ENCODE measurements around the gene KCNMA1.

Gene KCNMA1

DNA sequence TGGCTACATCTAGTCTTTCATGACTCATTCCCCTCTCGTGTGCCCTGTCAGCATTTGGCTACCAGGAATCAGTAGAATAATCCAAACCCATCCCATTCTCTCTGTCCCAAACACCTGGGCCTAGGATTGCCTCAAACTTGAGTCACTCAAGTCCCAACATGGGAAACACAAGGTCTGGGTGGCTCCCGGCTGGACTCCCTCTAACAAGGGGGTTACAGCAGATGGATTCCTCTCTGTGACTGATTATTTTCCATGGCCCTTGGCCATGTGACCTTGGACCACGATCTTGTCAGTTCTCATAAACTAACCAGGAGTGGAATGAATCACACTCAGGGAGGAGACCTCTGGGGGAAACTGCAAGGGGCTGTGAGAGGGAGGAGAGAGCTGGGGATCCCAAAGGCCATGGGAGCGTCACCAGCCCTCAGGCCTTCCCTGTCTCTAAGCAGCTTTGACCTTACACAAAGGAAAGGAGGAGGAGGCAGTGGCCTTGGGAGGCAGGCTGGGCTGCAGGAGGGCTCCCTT is 533.1 kb downstream of the KCNMA1 start:
- DNase-seq (ENCODE audit: low read depth): no peak
- H3K4me3 ChIP-seq (ENCODE audit: low read depth, low read length): no peak overlapping the region
- TF ChIP-seq, protein P1, sequence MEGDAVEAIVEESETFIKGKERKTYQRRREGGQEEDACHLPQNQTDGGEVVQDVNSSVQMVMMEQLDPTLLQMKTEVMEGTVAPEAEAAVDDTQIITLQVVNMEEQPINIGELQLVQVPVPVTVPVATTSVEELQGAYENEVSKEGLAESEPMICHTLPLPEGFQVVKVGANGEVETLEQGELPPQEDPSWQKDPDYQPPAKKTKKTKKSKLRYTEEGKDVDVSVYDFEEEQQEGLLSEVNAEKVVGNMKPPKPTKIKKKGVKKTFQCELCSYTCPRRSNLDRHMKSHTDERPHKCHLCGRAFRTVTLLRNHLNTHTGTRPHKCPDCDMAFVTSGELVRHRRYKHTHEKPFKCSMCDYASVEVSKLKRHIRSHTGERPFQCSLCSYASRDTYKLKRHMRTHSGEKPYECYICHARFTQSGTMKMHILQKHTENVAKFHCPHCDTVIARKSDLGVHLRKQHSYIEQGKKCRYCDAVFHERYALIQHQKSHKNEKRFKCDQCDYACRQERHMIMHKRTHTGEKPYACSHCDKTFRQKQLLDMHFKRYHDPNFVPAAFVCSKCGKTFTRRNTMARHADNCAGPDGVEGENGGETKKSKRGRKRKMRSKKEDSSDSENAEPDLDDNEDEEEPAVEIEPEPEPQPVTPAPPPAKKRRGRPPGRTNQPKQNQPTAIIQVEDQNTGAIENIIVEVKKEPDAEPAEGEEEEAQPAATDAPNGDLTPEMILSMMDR (IDR thresholded peaks at IDR 0.05; ENCODE audit: control insufficient read depth, extremely low read depth, insufficient read depth): no peak

DNA sequence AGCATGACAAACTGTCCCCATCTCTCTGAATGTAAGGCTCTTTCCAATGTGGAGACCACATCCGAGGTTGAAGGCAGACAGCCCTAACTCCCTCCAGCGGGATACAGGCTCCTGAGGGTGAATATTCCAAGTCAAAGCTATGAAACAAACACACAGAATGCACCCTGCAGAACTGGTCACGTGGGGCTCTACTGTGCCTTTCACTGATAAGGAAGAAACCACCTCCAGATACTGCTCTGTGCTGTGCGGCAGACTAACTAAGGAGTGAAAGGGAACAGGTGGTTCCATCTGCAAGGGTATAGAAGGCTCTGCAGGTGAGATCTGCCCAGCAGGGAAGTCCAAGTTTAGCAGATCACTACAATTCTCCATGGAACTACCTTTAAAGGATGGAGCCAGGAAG is 534.4 kb downstream of the KCNMA1 start:
- H3K4me3 ChIP-seq (ENCODE audit: low read depth, low read length): no peak overlapping the region
- TF ChIP-seq, protein P1 (IDR thresholded peaks at IDR 0.05; ENCODE audit: control insufficient read depth, extremely low read depth, insufficient read depth): no peak
- no peak for DNase-seq (ENCODE audit: low read depth)

DNA sequence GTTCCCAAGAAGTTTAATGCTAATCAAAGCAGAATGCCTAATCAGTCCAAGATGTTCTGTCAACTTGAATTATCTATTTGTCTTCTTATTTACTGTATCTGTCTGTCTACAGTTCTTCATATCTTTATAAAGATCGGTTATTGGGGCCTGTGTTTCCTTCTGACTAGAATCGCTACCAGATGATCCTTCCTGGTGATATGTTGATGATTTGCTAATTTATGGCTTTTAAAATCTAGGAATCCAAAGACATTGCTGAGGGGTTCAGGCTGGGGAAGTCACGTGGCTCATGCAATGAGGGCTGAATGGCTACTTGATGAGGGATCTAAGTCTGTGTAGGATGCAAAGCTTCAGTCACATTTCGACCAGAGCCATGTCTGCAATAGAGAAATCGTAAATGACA is 536.3 kb downstream of the KCNMA1 start:
- TF ChIP-seq, protein P1 (IDR thresholded peaks at IDR 0.05; ENCODE audit: control insufficient read depth, extremely low read depth, insufficient read depth): no peak
- no peak for DNase-seq (ENCODE audit: low read depth)

DNA sequence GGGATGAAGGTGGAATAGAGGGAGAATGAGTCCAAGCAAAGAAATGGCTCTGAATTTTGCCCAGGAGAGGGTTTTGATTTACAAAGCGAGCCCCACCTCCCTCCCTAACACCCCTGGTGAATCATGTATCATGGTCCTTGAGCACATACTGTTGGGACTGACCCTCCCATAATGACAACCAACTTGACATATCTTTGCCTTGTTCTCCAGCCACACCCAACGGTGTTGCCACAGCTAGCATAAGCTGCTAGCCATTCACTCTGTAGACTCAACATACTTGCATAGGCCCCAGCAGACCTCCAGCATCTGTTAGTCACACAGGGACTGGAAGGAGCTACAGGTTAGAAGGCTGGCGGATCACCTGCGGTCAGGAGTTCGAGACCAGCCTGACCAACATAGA is 538.5 kb downstream of the KCNMA1 start:
- DNase-seq (ENCODE audit: low read depth): no peak
- H3K4me3 ChIP-seq (ENCODE audit: low read depth, low read length): no peak overlapping the region
- TF ChIP-seq, protein P1 (IDR thresholded peaks at IDR 0.05; ENCODE audit: control insufficient read depth, extremely low read depth, insufficient read depth): no peak

More for the DNA sequence above, 536.3 kb downstream of the KCNMA1 start:
- no peak overlapping the region for H3K4me3 ChIP-seq (ENCODE audit: low read depth, low read length)

DNA sequence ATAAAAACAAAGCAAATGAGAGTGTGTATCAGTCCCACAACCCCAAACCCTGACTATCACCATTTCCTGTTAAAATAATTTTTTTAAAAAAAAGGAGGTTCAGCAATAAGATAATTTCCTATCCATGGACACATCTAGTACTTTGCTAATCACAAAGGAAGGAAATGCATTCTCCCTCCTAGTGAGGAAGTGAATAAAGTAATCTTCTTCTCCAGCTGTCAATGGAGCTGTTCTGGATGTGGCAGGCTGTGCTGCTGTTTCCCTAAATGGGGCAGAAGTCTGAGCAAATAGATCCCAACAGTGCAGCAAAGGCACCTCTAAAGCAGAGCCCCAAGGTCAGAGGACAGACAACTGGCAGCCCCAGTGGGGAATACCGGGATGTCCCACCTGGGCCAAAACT is 540.0 kb downstream of the KCNMA1 start:
- TF ChIP-seq, protein P1 (IDR thresholded peaks at IDR 0.05; ENCODE audit: control insufficient read depth, extremely low read depth, insufficient read depth): no peak
- H3K4me3 ChIP-seq (ENCODE audit: low read depth, low read length): no peak overlapping the region
- DNase-seq (ENCODE audit: low read depth): no peak

DNA sequence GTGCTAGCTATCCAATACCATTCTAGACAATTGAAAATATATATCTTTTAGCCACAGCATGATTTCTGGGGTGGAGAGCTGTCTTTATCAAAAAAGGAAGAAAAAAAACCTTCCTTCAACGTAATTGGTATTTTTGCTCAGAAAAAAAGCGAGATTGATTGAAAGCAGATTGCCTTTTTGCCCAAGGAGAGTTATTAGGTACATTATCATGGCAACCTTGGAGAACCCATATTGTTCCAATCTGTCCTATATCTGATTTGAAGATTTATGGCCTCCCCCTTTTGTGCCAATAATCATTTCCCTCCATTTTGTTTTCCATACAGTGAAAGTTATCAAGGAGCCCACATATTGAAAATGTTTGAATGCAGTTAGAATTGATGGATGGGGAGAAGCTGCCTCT is 544.5 kb downstream of the KCNMA1 start:
- TF ChIP-seq, protein P1 (IDR thresholded peaks at IDR 0.05; ENCODE audit: control insufficient read depth, extremely low read depth, insufficient read depth): no peak
- no peak overlapping the region for H3K4me3 ChIP-seq (ENCODE audit: low read depth, low read length)
- no peak for DNase-seq (ENCODE audit: low read depth)

DNA sequence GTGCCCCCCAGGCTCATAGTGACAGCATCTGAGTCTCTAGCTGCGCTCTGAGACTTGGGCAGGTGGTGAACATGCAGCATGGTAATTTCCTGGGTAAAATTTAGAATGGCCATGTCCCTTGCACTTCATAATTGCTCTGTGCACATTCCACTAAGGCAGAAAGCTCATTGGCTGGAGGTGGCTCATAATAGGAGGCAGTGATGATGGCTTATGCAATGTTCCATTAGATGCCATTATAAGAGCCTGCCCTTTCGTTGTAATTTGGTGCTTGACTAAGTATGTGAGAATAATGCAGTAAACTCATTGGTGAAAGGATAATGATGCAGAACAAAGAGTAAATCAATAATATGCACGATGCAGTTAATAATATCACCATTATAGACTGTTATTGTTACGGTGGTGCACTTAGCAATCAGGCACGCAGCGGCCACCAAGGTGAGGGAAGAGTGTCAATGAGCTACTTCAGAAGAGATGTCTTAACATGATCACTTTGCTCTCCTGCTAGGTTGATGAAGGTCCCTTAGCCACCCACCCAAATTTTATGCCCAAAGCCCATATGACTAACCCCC is 545.9 kb downstream of the KCNMA1 start:
- TF ChIP-seq, protein P1 (IDR thresholded peaks at IDR 0.05; ENCODE audit: control insufficient read depth, extremely low read depth, insufficient read depth): no peak

More for the DNA sequence above, 545.9 kb downstream of the KCNMA1 start:
- no peak for DNase-seq (ENCODE audit: low read depth)
- no peak overlapping the region for H3K4me3 ChIP-seq (ENCODE audit: low read depth, low read length)

Data from LNCaP clone FGC (cell line).